HepG2 (cell line): Measurements from ENCODE around the gene SLC9A8. TPM values are rescaled to one million over a fixed set of nuclear protein-coding genes. Genes with fewer than 3 reads are reported as not detected.

Experiments used
- ARNT ChIP-seq: fragments of 450-650 bp; IDR thresholded peaks from 2 replicates; pipeline ENCODE4 v1.6.1; 2017
- BHLHE40 ChIP-seq: IDR thresholded peaks from 2 replicates; pipeline ENCODE4 v1.6.1; 2011; ENCODE audit warnings: low read length, improper control_type of control experiment
- CERS6 ChIP-seq: sonication (generic); formaldehyde crosslinking; IDR thresholded peaks from 2 replicates; pipeline ENCODE4 v1.5.0; 2020; ENCODE audit warnings: missing genetic modification reagents
- CSRNP1 ChIP-seq: sonication (generic); formaldehyde crosslinking; IDR thresholded peaks from 2 replicates; pipeline ENCODE4 v1.8.1; 2023; ENCODE audit warnings: mild to moderate bottlenecking, missing genetic modification reagents
- EHMT2 ChIP-seq: fragments of 200-600 bp; sonication (generic); IDR thresholded peaks from 2 replicates; pipeline ENCODE4 v1.7.0; 2017; ENCODE audit warnings: antibody characterized with exemption, low read depth, low read length, borderline replicate concordance
- FOSL2 ChIP-seq: sonication (generic); formaldehyde crosslinking; IDR thresholded peaks from 2 replicates; pipeline ENCODE4 v1.4.0; 2020; ENCODE audit warnings: missing genetic modification reagents
- HOXA5 ChIP-seq: sonication (generic); formaldehyde crosslinking; IDR thresholded peaks from 2 replicates; pipeline ENCODE4 v1.4.0; 2020; ENCODE audit warnings: missing genetic modification reagents
- MEIS2 ChIP-seq: sonication (generic); formaldehyde crosslinking; IDR thresholded peaks from 2 replicates; pipeline ENCODE4 v1.9.0; 2021; ENCODE audit warnings: mild to moderate bottlenecking, missing genetic modification reagents
- POGZ ChIP-seq: sonication (generic); formaldehyde crosslinking; IDR thresholded peaks from 2 replicates; pipeline ENCODE4 v1.4.0; 2020; ENCODE audit warnings: mild to moderate bottlenecking, missing genetic modification reagents
- SNAPC2 ChIP-seq: sonication (generic); formaldehyde crosslinking; IDR thresholded peaks from 2 replicates; pipeline ENCODE4 v1.8.1; 2022; ENCODE audit warnings: mild to moderate bottlenecking, missing genetic modification reagents
- SOX5 ChIP-seq: IDR thresholded peaks from 2 replicates; pipeline ENCODE4 v1.6.1; 2016; ENCODE audit warnings: borderline replicate concordance
- TARDBP ChIP-seq: sonication (generic); formaldehyde crosslinking; IDR thresholded peaks from 2 replicates; pipeline ENCODE4 v1.8.0; 2022; ENCODE audit warnings: mild to moderate bottlenecking, missing genetic modification reagents
- ZNF577 ChIP-seq: sonication (generic); formaldehyde crosslinking; IDR thresholded peaks from 2 replicates; pipeline ENCODE4 v1.4.0; 2020; ENCODE audit warnings: mild to moderate bottlenecking, low read depth, missing genetic modification reagents, borderline replicate concordance
- ZNF639 ChIP-seq: conservative IDR thresholded peaks from 2 replicates; pipeline ENCODE4 v1.6.1; 2018; ENCODE audit warnings: missing genetic modification reagents
- ZNF644 ChIP-seq: IDR thresholded peaks from 2 replicates; pipeline ENCODE4 v1.6.1; 2016; ENCODE audit warnings: low read depth
- ZNF678 ChIP-seq: sonication (generic); formaldehyde crosslinking; IDR thresholded peaks from 2 replicates; pipeline ENCODE4 v1.4.0; 2020; ENCODE audit warnings: mild to moderate bottlenecking, missing genetic modification reagents
- ZNF761 ChIP-seq: sonication (generic); formaldehyde crosslinking; conservative IDR thresholded peaks from 2 replicates; pipeline ENCODE4 v1.4.0; 2020; ENCODE audit warnings: mild to moderate bottlenecking, missing genetic modification reagents
- polyA plus RNA-seq, 8 experiments: library from polyadenylated mRNA; depleted of rRNA in 3 of 8; stranded (reverse) in 7 of 8; unstranded in 1 of 8; fragments of >200 nt; fragmentation: Illumina TruSeq in 4 of 8; extraction: Trizol in 4 of 8; gene quantifications; 2 replicates each; pipeline versions ENCODE4 v1.2.1 to v1.2.3, GENCODE V29; 2011 to 2016; ENCODE audit warnings: low read depth in 4 of 8, missing spikeins in 1 of 8, mixed read lengths in 1 of 8; ENCODE audit not compliant: insufficient read depth in 1 of 8
- total RNA-seq, 5 experiments: library from RNA; depleted of rRNA; stranded (reverse); fragments of >200 nt; fragmentation: Illumina TruSeq; extraction: Trizol; gene quantifications; 2 replicates each; pipeline ENCODE4 v1.2.3, GENCODE V29; 2016; ENCODE audit warnings: low read depth in 1 of 5
- TF ChIP-seq, protein P1 (sequence below): sonication (generic); formaldehyde crosslinking; conservative IDR thresholded peaks from 2 replicates; pipeline ENCODE4 v1.8.0; 2022; ENCODE audit warnings: mild to moderate bottlenecking, moderate library complexity, missing genetic modification reagents
- TF ChIP-seq, protein P2 (sequence below): sonication (generic); formaldehyde crosslinking; IDR thresholded peaks from 2 replicates; pipeline ENCODE4 v1.8.0; 2022; ENCODE audit warnings: missing genetic modification reagents, low read depth, mild to moderate bottlenecking, borderline replicate concordance
- TF ChIP-seq, protein P3 (sequence below): sonication (generic); formaldehyde crosslinking; IDR thresholded peaks from 2 replicates; pipeline ENCODE4 v1.5.0; 2020; ENCODE audit warnings: mild to moderate bottlenecking, missing genetic modification reagents

SLC9A8 gene
- total and polyA plus RNA-seq, 2 of the 13 experiments (the other 11 are each of a cell fraction or from before 2014, with no cell fraction given) = 4.1 to 7.4 TPM

DNA sequence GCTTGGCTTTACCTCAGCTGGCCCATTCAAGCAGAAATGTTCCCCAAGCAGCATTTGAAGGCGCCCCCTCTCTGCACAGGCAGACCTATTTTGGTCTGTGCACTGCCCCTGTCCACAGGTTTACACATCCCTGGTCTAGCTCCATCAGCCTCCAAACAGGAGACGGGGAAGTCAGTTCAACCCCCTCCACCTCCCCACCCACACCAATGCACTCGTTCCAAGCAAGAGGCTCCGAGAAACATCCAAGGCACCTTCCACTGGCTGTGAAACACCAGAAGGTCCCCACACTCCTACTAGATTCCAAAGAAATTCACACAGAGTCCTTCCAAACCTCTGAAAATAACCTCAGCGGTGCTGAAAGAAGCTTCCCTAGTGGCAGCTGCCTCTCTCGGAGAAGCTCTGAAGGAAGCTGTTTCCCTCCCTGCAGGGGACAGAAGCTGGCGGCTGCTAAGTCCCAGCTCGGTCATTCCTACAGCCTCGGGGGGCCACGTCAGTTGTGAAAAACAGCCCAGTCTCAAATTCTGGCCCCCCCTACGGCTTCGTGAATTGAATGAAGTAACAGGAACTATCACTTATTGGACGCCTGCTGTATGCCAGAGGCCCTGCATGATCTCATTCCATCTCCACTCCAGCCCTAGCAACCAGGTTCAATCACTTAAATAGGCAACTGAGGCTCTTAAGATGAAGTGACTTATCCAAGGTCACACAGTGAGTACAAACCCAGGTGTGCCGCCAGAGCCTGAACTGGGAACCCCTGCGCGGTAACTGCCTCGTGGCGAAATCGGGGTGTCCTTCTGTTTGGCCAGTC, 101.9 kb downstream of the SLC9A8 start (continued):
- TF ChIP-seq ZNF639 (CRISPR knock-in tag) = no peak
- no peak for TF ChIP-seq SNAPC2 (CRISPR knock-in tag)
- TF ChIP-seq ZNF678 = no peak
- TF ChIP-seq BHLHE40 = no peak
- 0 out of 2 replicates have a peak, but pooled peaks have one; percentile 10 for TF ChIP-seq MEIS2
- no peak for TF ChIP-seq CSRNP1
- TF ChIP-seq ZNF577 = no peak
- TF ChIP-seq FOSL2 (CRISPR knock-in tag) = 0 out of 2 replicates have a peak, but pooled peaks have one; percentile 3
- TF ChIP-seq ZNF644 (CRISPR knock-in tag) = no peak
- TF ChIP-seq EHMT2 = no peak
- TF ChIP-seq, protein P1, sequence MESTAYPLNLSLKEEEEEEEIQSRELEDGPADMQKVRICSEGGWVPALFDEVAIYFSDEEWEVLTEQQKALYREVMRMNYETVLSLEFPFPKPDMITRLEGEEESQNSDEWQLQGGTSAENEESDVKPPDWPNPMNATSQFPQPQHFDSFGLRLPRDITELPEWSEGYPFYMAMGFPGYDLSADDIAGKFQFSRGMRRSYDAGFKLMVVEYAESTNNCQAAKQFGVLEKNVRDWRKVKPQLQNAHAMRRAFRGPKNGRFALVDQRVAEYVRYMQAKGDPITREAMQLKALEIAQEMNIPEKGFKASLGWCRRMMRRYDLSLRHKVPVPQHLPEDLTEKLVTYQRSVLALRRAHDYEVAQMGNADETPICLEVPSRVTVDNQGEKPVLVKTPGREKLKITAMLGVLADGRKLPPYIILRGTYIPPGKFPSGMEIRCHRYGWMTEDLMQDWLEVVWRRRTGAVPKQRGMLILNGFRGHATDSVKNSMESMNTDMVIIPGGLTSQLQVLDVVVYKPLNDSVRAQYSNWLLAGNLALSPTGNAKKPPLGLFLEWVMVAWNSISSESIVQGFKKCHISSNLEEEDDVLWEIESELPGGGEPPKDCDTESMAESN (CRISPR knock-in tag) = no peak
- no peak for TF ChIP-seq CERS6 (CRISPR knock-in tag)
- TF ChIP-seq TARDBP (CRISPR knock-in tag) = no peak
- TF ChIP-seq, protein P2, sequence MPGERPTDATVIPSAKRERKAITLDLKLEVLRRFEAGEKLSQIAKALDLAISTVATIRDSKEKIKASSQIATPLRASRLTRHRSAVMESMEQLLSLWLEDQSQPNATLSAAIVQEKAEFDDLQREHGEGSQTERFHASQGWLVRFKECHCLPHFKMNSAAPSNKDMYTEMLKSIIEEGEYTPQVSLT (CRISPR knock-in tag) = no peak
- no peak for TF ChIP-seq SOX5 (CRISPR knock-in tag)
- no peak for TF ChIP-seq POGZ (CRISPR knock-in tag)
- TF ChIP-seq ZNF761 (CRISPR knock-in tag) = no peak; the same call in 1 of the 2 replicates
- TF ChIP-seq HOXA5 = peak; percentile 13; the same call in 1 of the 2 replicates
- no peak for TF ChIP-seq ARNT
- TF ChIP-seq, protein P3, sequence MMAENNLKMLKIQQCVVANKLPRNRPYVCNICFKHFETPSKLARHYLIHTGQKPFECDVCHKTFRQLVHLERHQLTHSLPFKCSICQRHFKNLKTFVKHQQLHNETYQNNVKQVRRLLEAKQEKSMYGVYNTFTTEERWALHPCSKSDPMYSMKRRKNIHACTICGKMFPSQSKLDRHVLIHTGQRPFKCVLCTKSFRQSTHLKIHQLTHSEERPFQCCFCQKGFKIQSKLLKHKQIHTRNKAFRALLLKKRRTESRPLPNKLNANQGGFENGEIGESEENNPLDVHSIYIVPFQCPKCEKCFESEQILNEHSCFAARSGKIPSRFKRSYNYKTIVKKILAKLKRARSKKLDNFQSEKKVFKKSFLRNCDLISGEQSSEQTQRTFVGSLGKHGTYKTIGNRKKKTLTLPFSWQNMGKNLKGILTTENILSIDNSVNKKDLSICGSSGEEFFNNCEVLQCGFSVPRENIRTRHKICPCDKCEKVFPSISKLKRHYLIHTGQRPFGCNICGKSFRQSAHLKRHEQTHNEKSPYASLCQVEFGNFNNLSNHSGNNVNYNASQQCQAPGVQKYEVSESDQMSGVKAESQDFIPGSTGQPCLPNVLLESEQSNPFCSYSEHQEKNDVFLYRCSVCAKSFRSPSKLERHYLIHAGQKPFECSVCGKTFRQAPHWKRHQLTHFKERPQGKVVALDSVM (CRISPR knock-in tag) = no peak
